Glomerular visceral epithelial cell (primary cell): ENCODE results near the gene MYH7B.

Experiments
- DNase-seq: peaks from one replicate; pipeline ENCODE4 v3.0.0-alpha.2; 2016; ENCODE audit errors: extremely low spot score

Gene MYH7B

DNA sequence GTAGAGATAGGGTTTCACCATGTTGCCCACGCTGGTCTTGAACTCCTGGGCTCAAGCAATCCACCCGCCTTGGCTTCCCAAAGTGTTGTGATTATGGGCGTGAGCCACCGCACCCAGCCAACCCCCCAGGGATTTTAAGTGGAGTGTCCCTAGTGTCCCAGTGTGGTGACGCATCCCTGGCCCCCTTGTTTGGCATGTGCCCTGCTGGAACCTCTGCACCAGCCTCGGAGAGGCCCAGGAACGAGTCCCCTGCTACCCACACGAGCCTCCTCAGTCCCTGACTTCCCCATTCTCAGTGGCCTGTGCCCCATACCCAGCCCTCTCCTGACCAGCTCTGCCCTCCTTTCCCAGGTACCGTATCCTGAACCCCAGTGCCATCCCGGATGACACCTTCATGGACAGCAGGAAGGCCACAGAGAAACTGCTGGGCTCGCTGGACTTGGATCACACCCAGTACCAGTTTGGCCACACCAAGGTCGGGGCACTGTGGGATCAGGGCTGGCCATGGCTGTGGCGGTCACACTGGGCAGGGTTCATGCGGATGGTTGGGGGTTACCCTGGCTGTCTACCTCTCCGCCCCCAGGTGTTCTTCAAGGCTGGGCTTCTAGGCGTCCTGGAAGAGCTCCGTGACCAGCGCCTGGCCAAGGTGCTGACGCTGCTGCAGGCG is 37.2 kb downstream of the MYH7B start:
- DNase-seq: no peak

GRCh38 chr20:34993941-34994508 is 38.4 kb downstream of the MYH7B start:
- no peak for DNase-seq

- no peak for DNase-seq
These were observed 39.0 kb downstream of the MYH7B start for GRCh38 chr20:34994509-34995131.

DNA sequence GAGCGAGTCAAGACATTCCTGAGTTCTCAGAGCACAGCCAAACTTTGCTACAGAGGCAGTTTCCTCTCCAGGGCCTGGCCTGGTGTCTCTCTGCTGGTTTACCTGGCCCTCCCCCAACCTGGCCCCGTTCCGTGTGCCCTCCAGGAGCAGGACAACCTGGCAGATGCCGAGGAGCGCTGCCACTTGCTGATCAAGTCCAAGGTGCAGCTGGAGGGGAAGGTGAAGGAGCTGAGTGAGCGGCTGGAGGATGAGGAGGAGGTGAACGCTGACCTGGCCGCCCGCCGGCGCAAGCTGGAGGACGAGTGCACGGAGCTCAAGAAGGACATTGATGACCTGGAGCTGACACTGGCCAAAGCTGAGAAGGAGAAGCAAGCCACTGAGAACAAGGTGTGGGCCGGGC is 39.5 kb downstream of the MYH7B start:
- no peak for DNase-seq

GRCh38 chr20:34995696-34996095 is 40.0 kb downstream of the MYH7B start:
- no peak for DNase-seq

GRCh38 chr20:34996243-34997028 is 40.8 kb downstream of the MYH7B start:
- no peak for DNase-seq

DNA sequence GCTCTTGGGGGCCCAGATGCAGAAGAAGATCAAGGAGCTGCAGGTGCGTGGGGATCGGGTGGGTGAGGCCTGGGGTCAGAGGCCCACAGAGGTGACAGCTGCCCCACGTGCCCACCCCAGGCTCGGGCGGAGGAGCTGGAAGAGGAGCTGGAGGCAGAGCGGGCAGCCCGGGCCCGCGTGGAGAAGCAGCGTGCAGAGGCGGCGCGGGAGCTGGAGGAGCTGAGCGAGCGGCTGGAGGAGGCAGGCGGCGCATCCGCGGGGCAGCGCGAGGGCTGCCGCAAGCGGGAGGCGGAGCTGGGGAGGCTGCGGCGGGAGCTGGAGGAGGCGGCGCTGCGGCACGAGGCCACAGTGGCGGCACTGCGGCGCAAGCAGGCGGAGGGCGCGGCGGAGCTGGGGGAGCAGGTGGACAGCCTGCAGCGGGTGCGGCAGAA is 41.5 kb downstream of the MYH7B start:
- no peak for DNase-seq

- no peak for DNase-seq
These were observed 42.1 kb downstream of the MYH7B start for GRCh38 chr20:34997774-34998173.

GRCh38 chr20:34998331-34998950 is 42.8 kb downstream of the MYH7B start:
- no peak for DNase-seq

DNA sequence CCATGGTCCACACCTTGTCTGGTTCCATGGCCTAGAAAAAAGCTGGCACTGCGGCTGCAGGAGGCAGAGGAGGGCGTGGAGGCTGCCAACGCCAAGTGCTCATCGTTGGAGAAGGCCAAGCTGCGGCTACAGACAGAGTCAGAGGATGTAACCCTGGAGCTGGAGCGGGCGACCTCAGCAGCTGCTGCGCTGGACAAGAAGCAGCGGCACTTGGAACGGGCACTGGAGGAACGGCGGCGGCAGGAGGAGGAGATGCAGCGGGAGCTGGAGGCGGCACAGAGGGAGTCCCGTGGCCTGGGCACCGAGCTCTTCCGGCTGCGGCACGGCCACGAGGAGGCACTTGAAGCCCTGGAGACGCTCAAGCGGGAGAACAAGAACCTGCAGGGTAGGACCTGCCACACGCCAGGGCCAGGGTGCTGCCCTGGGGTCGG is 43.4 kb downstream of the MYH7B start:
- no peak for DNase-seq

DNA sequence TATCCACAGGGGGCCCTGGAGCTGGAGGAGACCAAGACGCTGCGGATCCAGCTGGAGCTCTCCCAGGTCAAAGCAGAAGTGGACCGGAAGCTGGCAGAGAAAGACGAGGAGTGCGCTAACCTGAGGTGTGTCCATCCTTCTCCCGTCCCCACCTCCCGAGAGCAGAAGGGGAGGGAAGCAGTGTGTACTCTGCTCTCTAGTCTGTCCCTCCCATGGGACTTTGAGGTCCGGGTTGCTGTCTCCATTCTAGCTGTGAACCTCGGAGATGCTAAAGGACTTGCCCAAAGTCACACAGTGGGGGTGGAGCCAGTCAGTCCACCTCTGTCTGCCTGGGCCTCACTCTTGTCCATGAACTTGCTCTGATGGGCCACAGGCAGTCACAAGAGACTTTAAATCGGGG is 44.1 kb downstream of the MYH7B start:
- no peak for DNase-seq

GRCh38 chr20:35000311-35000921 is 44.7 kb downstream of the MYH7B start:
- DNase-seq: no peak

- no peak for DNase-seq
These were observed 45.4 kb downstream of the MYH7B start for GRCh38 chr20:35000922-35001595.

- DNase-seq: no peak
These were observed 46.1 kb downstream of the MYH7B start for GRCh38 chr20:35001596-35002362.

GRCh38 chr20:35002426-35003210 is 47.0 kb downstream of the MYH7B start:
- DNase-seq: no peak

DNA sequence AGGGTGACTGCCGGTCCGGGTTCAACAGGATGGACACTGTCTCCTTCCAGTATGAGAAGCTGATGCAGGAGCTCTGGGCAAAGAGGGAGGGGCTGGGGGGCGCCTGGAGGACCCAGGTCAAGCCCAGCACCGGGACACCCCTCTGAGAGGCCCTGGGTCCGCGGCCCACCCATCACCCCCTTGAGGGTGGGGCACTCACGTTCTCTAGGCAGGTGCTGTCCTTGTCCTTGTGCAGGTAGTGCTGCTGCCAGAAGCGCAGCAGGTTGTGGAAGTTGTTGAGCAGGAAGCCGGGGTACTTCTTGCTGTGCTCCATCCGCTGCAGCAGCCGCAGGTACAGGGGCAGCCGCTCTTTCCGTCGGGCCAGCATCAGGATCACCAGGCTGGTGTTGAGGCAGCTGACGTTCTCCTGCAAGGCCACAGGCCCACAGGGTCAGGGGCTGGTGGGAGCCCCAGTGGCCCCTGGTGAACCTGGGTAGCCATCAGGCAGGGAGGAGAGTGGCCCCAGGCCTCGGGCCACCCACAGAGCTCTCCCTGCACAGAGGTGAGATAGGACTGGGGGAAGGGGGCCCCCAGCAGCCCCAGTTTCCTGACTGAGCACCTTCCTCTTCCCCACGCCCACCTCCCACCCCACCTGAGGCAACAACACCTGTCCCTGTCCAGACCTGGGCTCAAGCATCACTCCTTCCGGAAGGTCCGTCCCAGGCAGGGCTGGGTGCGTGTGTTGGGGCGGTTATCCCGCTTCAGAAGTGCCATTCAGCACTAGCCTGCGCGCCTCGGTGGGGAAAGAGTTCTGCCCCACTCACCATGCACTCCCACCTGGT is 47.8 kb downstream of the MYH7B start:
- no peak for DNase-seq

DNA sequence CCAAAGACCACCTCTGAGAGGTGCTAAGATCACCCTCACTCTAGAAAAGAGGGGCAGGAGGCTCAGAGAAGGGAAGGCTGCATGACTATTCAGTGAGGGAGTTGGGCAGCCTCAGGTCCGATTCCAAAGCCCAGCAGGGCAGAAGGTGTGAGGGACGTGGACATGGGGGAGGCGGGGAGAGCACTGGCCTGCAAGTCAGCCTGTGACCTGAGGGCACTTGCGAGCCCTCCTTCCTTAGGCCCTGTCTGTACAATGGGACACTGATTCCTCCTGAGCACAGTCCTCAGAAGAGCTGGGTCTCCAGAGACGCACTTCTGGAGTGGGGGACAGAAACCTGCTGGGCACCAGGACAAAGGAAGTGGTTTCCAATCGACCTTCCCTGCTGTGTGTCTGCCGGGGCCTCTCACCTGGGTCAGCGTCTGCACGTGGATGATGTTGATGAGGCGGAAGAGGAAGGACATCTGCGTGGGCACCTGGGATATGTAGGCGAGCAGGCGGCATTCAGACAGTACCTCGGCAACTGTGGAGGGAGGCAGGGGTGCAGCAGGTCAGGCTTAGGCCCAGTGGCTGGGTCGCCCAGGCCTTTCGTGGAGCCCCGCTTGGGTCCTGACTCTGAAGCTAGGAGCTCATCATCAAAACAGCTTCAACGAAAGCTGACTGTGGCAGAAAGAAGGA is 48.5 kb downstream of the MYH7B start:
- no peak for DNase-seq
